Neuronal stem cell (in vitro differentiated cells): ENCODE measurements around the gene TOMM22.

Experiments used
- DNase-seq: peaks from one replicate; pipeline ENCODE4 v3.0.0-alpha.2; 2013; ENCODE audit warnings: low spot score
- H2AFZ ChIP-seq: one replicate; pipeline ENCODE4 v1.6.1; 2013; ENCODE audit warnings: mild to moderate bottlenecking, low read length, inconsistent platforms
- H2AK5ac ChIP-seq: 2 replicates; pipeline ENCODE4 v1.6.1; 2013; ENCODE audit warnings: low read depth, mild to moderate bottlenecking, inconsistent platforms, low read length, moderate library complexity, mixed read lengths
- H2BK120ac ChIP-seq: 2 replicates; pipeline ENCODE4 v1.6.1; 2013; ENCODE audit warnings: low read depth, mild to moderate bottlenecking, inconsistent platforms, low read length, moderate library complexity, mixed read lengths
- H2BK12ac ChIP-seq: one replicate; pipeline ENCODE4 v1.6.1; 2013; ENCODE audit warnings: low read length, inconsistent platforms
- H2BK15ac ChIP-seq: 2 replicates; pipeline ENCODE4 v1.6.1; 2013; ENCODE audit warnings: mild to moderate bottlenecking, low read length, inconsistent platforms, mixed read lengths
- H2BK5ac ChIP-seq: one replicate; pipeline ENCODE4 v1.6.1; 2013; ENCODE audit warnings: inconsistent platforms, mild to moderate bottlenecking, low read length, moderate library complexity
- H3K14ac ChIP-seq: one replicate; pipeline ENCODE4 v1.6.1; 2013; ENCODE audit warnings: low read length, inconsistent platforms
- H3K18ac ChIP-seq: 2 replicates; pipeline ENCODE4 v1.6.1; 2013; ENCODE audit warnings: low read length, inconsistent platforms
- H3K23ac ChIP-seq: 2 replicates; pipeline ENCODE4 v1.6.1; 2013; ENCODE audit warnings: low read depth, mild to moderate bottlenecking, mixed read lengths, low read length, inconsistent platforms; ENCODE audit not compliant: poor library complexity
- H3K27ac ChIP-seq: replicated peaks from 3 replicates; pipeline ENCODE4 v1.5.1; 2013; ENCODE audit warnings: low read length, inconsistent platforms
- H3K27me3 ChIP-seq, 3 experiments: 2 replicates each; pipeline ENCODE4 v1.6.1; 2013; ENCODE audit warnings: low read length in 3 of 3, mild to moderate bottlenecking in 2 of 3, inconsistent platforms in 1 of 3, low read depth in 1 of 3, mixed read lengths in 1 of 3, moderate library complexity in 1 of 3; ENCODE audit not compliant: control insufficient read depth in 3 of 3, insufficient read depth in 3 of 3
- H3K36me3 ChIP-seq, 2 donors: replicated peaks in 1 of 2; 2 replicates each; pipeline ENCODE4 v1.6.1; 2013; ENCODE audit warnings: low read length in 2 of 2; ENCODE audit not compliant: control insufficient read depth in 2 of 2, insufficient read depth in 2 of 2
- H3K4ac ChIP-seq: 2 replicates; pipeline ENCODE4 v1.6.1; 2013; ENCODE audit warnings: inconsistent platforms, mild to moderate bottlenecking, low read length, moderate library complexity
- H3K4me1 ChIP-seq, 2 donors: 1 replicate in 1 of 2; 2 replicates in 1 of 2; pipeline ENCODE4 v1.6.1; 2013; ENCODE audit warnings: low read length in 2 of 2, low read depth in 1 of 2; ENCODE audit not compliant: control insufficient read depth in 2 of 2, insufficient read depth in 1 of 2
- H3K4me2 ChIP-seq: one replicate; pipeline ENCODE4 v1.6.1; 2013; ENCODE audit warnings: mild to moderate bottlenecking, low read length, inconsistent platforms; ENCODE audit not compliant: insufficient read depth, poor library complexity, severe bottlenecking
- H3K4me3 ChIP-seq, 2 donors: 2 replicates each; pipeline ENCODE4 v1.5.1; 2013; ENCODE audit warnings: low read length in 2 of 2, mild to moderate bottlenecking in 2 of 2, inconsistent platforms in 1 of 2, moderate library complexity in 1 of 2
- H3K79me1 ChIP-seq: one replicate; pipeline ENCODE4 v1.6.1; 2013; ENCODE audit warnings: low read depth, mild to moderate bottlenecking, inconsistent platforms, low read length, moderate library complexity
- H3K9ac ChIP-seq: one replicate; pipeline ENCODE4 v1.6.1; 2013; ENCODE audit warnings: mild to moderate bottlenecking, low read depth, low read length, inconsistent platforms; ENCODE audit not compliant: poor library complexity
- H3K9me3 ChIP-seq, 2 donors: replicated peaks in 1 of 2; 2 replicates each; pipeline versions ENCODE3 to v1.6.1; 2013; ENCODE audit warnings: low read length in 2 of 2, mild to moderate bottlenecking in 2 of 2, inconsistent platforms in 1 of 2, low read depth in 1 of 2, mixed read lengths in 1 of 2, moderate library complexity in 1 of 2; ENCODE audit not compliant: control insufficient read depth in 2 of 2, insufficient read depth in 1 of 2
- H4K8ac ChIP-seq: one replicate; pipeline ENCODE4 v1.6.1; 2013; ENCODE audit warnings: low read depth, mild to moderate bottlenecking, inconsistent platforms, low read length, moderate library complexity
- H4K91ac ChIP-seq: one replicate; pipeline ENCODE4 v1.6.1; 2013; ENCODE audit warnings: low read length, low read depth, mild to moderate bottlenecking, inconsistent platforms; ENCODE audit not compliant: poor library complexity
- WGBS, 2 donors: extraction: QIAGEN DNeasy Blood & Tissue Kit; methylation state at CpG; one replicate each; pipeline ENCODE4 v1.1.7; 2013; ENCODE audit warnings: missing lambda C conversion rate in 2 of 2, mixed read lengths in 1 of 2; ENCODE audit not compliant: insufficient read length in 2 of 2, insufficient replicate concordance in 1 of 2; ENCODE audit errors: extremely low coverage in 2 of 2; 5-methylcytosine and 5-hydroxymethylcytosine counted together

Gene TOMM22

DNA sequence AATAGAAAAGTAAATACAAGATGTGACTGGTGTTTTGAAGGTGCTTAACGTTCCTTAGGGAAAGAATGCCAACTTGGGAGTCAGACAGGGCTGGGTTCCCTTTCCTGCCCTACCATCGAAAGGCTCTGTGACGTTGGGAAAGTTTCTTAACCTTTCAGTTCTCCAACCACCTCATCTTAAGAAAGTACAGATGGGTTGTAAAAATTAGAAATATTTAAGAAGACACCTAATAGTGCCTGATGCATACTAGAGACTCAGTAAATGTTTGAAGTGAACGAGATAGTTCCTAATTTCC lies 25.1 kb downstream of the TOMM22 start:
- DNase-seq = no peak
- no peak overlapping the region for H2BK5ac ChIP-seq

DNA sequence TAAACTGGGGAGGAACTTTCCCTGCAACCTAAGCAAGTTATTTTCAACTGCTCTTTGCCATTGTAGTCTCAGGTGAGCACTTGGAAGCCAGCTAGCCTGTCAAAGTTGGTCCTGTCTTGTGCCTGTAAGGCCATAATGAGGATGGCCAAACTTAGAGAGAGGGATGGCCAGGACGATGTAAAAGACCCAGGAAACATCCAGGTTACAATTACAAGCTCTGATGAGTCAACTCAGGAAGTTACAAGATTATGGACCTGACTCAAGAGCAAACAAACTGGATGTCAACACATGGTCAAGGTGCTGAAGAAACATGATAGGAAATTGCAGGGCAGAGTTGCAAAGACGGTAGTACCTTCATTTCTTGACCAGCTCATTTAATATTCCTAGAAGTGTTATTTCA lies 25.6 kb downstream of the TOMM22 start:
- Histone ChIP-seq H2AK5ac (no peak overlapping the region), H3K79me1 (peaks cover 6% of the 10 kb centered on the region), H3K4me2 (no peak overlapping the region), H3K4ac (no peak overlapping the region), H3K18ac (no peak overlapping the region), H3K27me3 (no peaks in the 10 kb centered on the region), H2BK12ac (no peak overlapping the region), H3K27ac (no peak overlapping the region), H3K23ac (no peak overlapping the region), H2BK5ac (no peak overlapping the region), H3K9me3 (no peaks in the 10 kb centered on the region), H2BK15ac (no peak overlapping the region), H3K36me3 (peaks cover 6 to 34% of the 10 kb centered on the region in 2 donors), H3K14ac (no peak overlapping the region), H3K4me3 (peak overlapping the region in 1 of 2 donors; percentile 76), H2AFZ (no peak overlapping the region), H4K8ac (no peak overlapping the region), H4K91ac (no peak overlapping the region), H3K9ac (no peak overlapping the region), H2BK120ac (no peak overlapping the region), H3K4me1 (peaks cover 15% of the 10 kb centered on the region in 2 donors)
- WGBS, 2 donors = no CpG with 5 or more reads among the region's 2 CpGs
- DNase-seq = no peak

More for the DNA sequence above, 25.1 kb downstream of the TOMM22 start:
- H3K4me1 ChIP-seq = peaks cover 12 to 15% of the 10 kb centered on the region in 2 donors
- H2AFZ ChIP-seq = no peak overlapping the region
- no peak overlapping the region for H3K4ac ChIP-seq
- no peak overlapping the region for H2BK12ac ChIP-seq
- H3K9ac ChIP-seq = no peak overlapping the region
- no CpG with 5 or more reads among the region's 4 CpGs for WGBS, 2 donors
- no peaks in the 10 kb centered on the region for H3K27me3 ChIP-seq
- H3K14ac ChIP-seq = no peak overlapping the region
- no peak overlapping the region for H2BK15ac ChIP-seq
- peak overlapping the region; percentile 74 for H3K4me2 ChIP-seq
- no peak overlapping the region for H2BK120ac ChIP-seq
- H3K36me3 ChIP-seq = peaks cover 6 to 30% of the 10 kb centered on the region in 2 donors
- no peak overlapping the region for H2AK5ac ChIP-seq
- H3K79me1 ChIP-seq = peaks cover 6% of the 10 kb centered on the region
- H3K23ac ChIP-seq = no peak overlapping the region
- no peak overlapping the region for H4K91ac ChIP-seq
- no peaks in the 10 kb centered on the region for H3K9me3 ChIP-seq
- no peak overlapping the region for H3K18ac ChIP-seq
- H3K27ac ChIP-seq = no peak overlapping the region
- peak overlapping the region; percentile 76 to 99 for H3K4me3 ChIP-seq
- no peak overlapping the region for H4K8ac ChIP-seq

DNA sequence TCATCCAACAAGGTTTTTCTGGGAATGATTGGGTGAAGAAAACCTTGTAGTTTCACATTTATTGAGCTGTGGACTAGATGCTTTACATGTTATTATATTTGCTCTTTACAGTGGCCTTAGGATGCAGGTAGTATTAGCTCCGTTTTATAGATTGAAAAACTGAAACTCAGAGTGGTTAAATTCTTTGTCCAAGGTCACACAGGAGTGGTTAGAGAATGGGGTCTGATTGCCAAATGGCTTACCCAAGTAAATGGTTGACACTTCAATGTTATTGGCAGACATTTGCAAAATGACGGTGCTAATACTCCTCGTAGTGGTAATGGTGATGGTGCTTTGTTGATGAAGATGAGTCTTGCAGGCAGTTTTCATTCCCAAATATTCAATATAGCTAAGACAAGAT lies 26.2 kb downstream of the TOMM22 start:
- Histone ChIP-seq H3K4me3 (no peak overlapping the region), H3K23ac (no peak overlapping the region), H3K27ac (no peak overlapping the region), H3K36me3 (peaks cover 6 to 38% of the 10 kb centered on the region in 2 donors), H3K4ac (no peak overlapping the region), H2AFZ (no peak overlapping the region), H3K9ac (no peak overlapping the region), H4K8ac (no peak overlapping the region), H3K27me3 (no peaks in the 10 kb centered on the region), H2AK5ac (no peak overlapping the region), H3K14ac (no peak overlapping the region), H3K79me1 (peaks cover 8% of the 10 kb centered on the region), H4K91ac (no peak overlapping the region), H2BK15ac (no peak overlapping the region), H3K4me1 (peaks cover 15 to 21% of the 10 kb centered on the region in 2 donors), H3K18ac (no peak overlapping the region), H2BK5ac (no peak overlapping the region), H3K9me3 (no peaks in the 10 kb centered on the region), H2BK120ac (no peak overlapping the region), H2BK12ac (no peak overlapping the region), H3K4me2 (no peak overlapping the region)
- no CpG with 5 or more reads among the region's 3 CpGs for WGBS, 2 donors
- DNase-seq = no peak

DNA sequence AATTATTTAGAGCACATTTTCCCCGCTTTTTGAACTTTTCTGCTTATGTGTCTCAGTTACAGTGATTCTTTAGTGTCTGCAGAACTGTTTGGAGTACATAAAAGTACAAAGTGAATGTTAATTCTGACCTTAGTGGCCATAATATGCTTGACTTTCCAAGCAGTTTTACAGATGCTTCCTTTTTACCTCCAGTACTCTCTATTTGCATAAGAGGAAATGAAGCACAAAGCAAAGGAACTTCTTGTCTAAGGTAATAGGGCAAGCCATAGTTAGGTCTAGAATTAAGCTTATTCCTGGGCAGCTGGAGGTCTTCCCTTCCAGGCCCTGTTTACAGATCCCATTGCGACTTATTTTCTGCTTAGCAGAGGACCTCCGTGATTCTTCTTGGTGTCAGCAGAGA lies 27.5 kb downstream of the TOMM22 start:
- Histone ChIP-seq H3K18ac (no peak overlapping the region), H3K27me3 (no peaks in the 10 kb centered on the region), H3K4me1 (peaks cover 17 to 28% of the 10 kb centered on the region in 2 donors), H2AFZ (no peak overlapping the region), H4K8ac (no peak overlapping the region), H2BK120ac (no peak overlapping the region), H4K91ac (no peak overlapping the region), H2AK5ac (no peak overlapping the region), H2BK12ac (no peak overlapping the region), H3K14ac (no peak overlapping the region), H3K4me3 (no peak overlapping the region), H3K27ac (no peak overlapping the region), H3K9ac (no peak overlapping the region), H3K4ac (no peak overlapping the region), H3K79me1 (peaks cover 8% of the 10 kb centered on the region), H3K36me3 (peaks cover 6 to 38% of the 10 kb centered on the region in 2 donors), H2BK5ac (no peak overlapping the region), H3K23ac (no peak overlapping the region), H3K9me3 (no peaks in the 10 kb centered on the region), H2BK15ac (no peak overlapping the region), H3K4me2 (no peak overlapping the region)
- no peak for DNase-seq
- no CpG with 5 or more reads among the region's 3 CpGs for WGBS, 2 donors
